Neural cell (in vitro differentiated cells): ENCODE measurements around the gene PHETA2.

Experiments
- CTCF ChIP-seq: fragments of 450-650 bp; IDR thresholded peaks from 2 replicates; pipeline ENCODE4 v1.5.1; 2014; ENCODE audit warnings: antibody characterized with exemption, mild to moderate bottlenecking, moderate library complexity; ENCODE audit not compliant: poor library complexity, severe bottlenecking
- EP300 ChIP-seq: fragments of 450-650 bp; conservative IDR thresholded peaks from 2 replicates; pipeline ENCODE4 v1.6.1; 2014; ENCODE audit warnings: antibody characterized with exemption, mild to moderate bottlenecking, moderate library complexity; ENCODE audit not compliant: poor library complexity, severe bottlenecking
- EZH2 ChIP-seq: fragments of 200-600, 300-800 bp; shearing (Covaris generic), sonication (generic); IDR thresholded peaks from 2 replicates; pipeline ENCODE4 v1.6.1; 2014; ENCODE audit warnings: antibody characterized with exemption, low read length, borderline replicate concordance, mild to moderate bottlenecking; ENCODE audit not compliant: insufficient read depth, poor library complexity, severe bottlenecking
- MXI1 ChIP-seq: fragments of 450-650 bp; conservative IDR thresholded peaks from 2 replicates; pipeline ENCODE4 v1.6.1; 2014; ENCODE audit warnings: antibody characterized with exemption, mild to moderate bottlenecking; ENCODE audit not compliant: poor library complexity, severe bottlenecking
- POLR2AphosphoS5 ChIP-seq: IDR thresholded peaks from 2 replicates; pipeline ENCODE4 v1.6.1; 2012
- RAD21 ChIP-seq: fragments of 450-650 bp; conservative IDR thresholded peaks from 2 replicates; pipeline ENCODE4 v1.6.1; 2014; ENCODE audit warnings: antibody characterized with exemption, mild to moderate bottlenecking, moderate library complexity
- REST ChIP-seq: IDR thresholded peaks from 2 replicates; pipeline ENCODE4 v1.6.1; 2012; ENCODE audit warnings: borderline replicate concordance

- no peak for TF ChIP-seq EZH2
- TF ChIP-seq POLR2AphosphoS5 = no peak
- no peak for TF ChIP-seq CTCF
- no peak for TF ChIP-seq EP300
- no peak for TF ChIP-seq MXI1
- no peak for TF ChIP-seq RAD21
- no peak for TF ChIP-seq REST
Measured at GRCh38 chr22:42033263-42034181, 40.5 kb upstream of the PHETA2 start.
